ENCODE results near the gene TDRD10.

- no peak for TF ChIP-seq CTCF (IDR thresholded peaks at IDR 0.05; ENCODE audit: low read length)
- no peak for TF ChIP-seq EZH2 (optimal IDR thresholded peaks at IDR 0.05; ENCODE audit: low read depth, low read length)
Measured at GRCh38 chr1:154539486-154540483, 37.8 kb downstream of the TDRD10 start.

Measured in MM.1S (cell line).